ENCODE data around the gene FAM193A. TPM values are rescaled to one million over a fixed set of nuclear protein-coding genes. Genes with fewer than 3 reads are reported as not detected.

Gene FAM193A
- polyA plus RNA-seq, 1 donor (not counting 4 experiments of a cell fraction or from before 2014, with no cell fraction given) = 3.6 TPM

GRCh38 chr4:2507259-2507658 lies 29.2 kb upstream of the FAM193A start:
- dilution Hi-C loops (cut with MboI; ENCODE audit: extremely low pct_ligation_motif_present, low sequenced_read_pairs) = no loop called here
- FAIRE-seq = no peak
- H3K9me3 ChIP-seq (ENCODE audit: control insufficient read depth, low read depth, low read length) = no peaks in the 10 kb centered on the region

DNA sequence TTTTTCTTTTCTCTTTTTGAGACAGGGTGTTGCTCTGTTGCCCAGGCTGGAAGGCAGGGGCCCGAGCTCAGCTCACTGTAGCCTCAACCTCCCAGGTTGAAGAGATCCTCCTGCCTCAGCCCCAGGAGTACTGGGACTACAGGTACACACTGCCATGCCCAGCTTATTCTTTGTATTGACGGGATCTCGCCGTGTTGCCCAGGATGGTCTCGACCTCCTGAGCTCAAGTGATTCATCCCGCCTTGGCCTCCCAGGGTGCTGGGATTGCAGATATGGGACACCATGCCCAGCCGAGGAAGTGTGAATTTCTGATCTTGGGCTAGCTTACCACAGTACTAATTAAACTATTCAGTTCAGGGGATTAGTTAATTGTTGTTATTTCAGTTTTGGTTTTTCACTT lies 28.6 kb upstream of the FAM193A start:
- Histone ChIP-seq H3K9me3 (ENCODE audit: control insufficient read depth, low read depth, low read length) (no peaks in the 10 kb centered on the region), H3K27me3 (ENCODE audit: control insufficient read depth, extremely low read depth, insufficient read depth, low read length) (no peaks in the 10 kb centered on the region), H3K79me2 (ENCODE audit: control insufficient read depth, insufficient read depth, low read length) (peaks cover 38% of the 10 kb centered on the region), H3K4me1 (ENCODE audit: control insufficient read depth, extremely low read depth, insufficient read depth, low read length) (no peaks in the 10 kb centered on the region), H4K20me1 (ENCODE audit: control insufficient read depth, extremely low read depth, insufficient read depth, low read length) (peaks cover 3% of the 10 kb centered on the region), H2AFZ (ENCODE audit: control insufficient read depth, low read length) (no peak overlapping the region), H3K36me3 (ENCODE audit: control insufficient read depth in 2 of 2, extremely low read depth in 1 of 2, insufficient read depth in 2 of 2, low read length in 2 of 2) (peaks cover 31 to 49% of the 10 kb centered on the region in 2 experiments), H3K4me2 (ENCODE audit: control insufficient read depth, extremely low read depth, insufficient read depth, low read depth, low read length) (no peak overlapping the region), H3K9me1 (ENCODE audit: control insufficient read depth, extremely low read depth, insufficient read depth, low read length) (no peaks in the 10 kb centered on the region), H3K27ac (ENCODE audit: control insufficient read depth, insufficient read depth, low read length) (no peak overlapping the region), H3K4me3 (ENCODE audit: control insufficient read depth in 2 of 3, extremely low read depth in 1 of 3, insufficient read depth in 2 of 3, low read depth in 1 of 3, low read length in 3 of 3) (no peak overlapping the region), H3K9ac (ENCODE audit: control insufficient read depth, extremely low read depth, insufficient read depth, low read length) (no peak overlapping the region)
- no peak for DNase-seq (ENCODE audit: low read depth, low spot score)
- FAIRE-seq = no peak
- dilution Hi-C loops (cut with MboI; ENCODE audit: extremely low pct_ligation_motif_present, low sequenced_read_pairs) = no loop called here
- TF ChIP-seq EZH2 (IDR thresholded peaks at IDR 0.05; ENCODE audit: low read length) = no peak
- no peak for TF ChIP-seq CTCF (optimal IDR thresholded peaks at IDR 0.05 in 1 of 3, IDR thresholded peaks at IDR 0.05 in 1 of 3, conservative IDR thresholded peaks at IDR 0.05 in 1 of 3; ENCODE audit: extremely low read depth in 1 of 3, insufficient read depth in 2 of 3, low read length in 3 of 3)

More at GRCh38 chr4:2507259-2507658, 29.2 kb upstream of the FAM193A start:
- no peak overlapping the region for H3K9ac ChIP-seq (ENCODE audit: control insufficient read depth, extremely low read depth, insufficient read depth, low read length)
- no peaks in the 10 kb centered on the region for H3K4me1 ChIP-seq (ENCODE audit: control insufficient read depth, extremely low read depth, insufficient read depth, low read length)
- H3K9me1 ChIP-seq (ENCODE audit: control insufficient read depth, extremely low read depth, insufficient read depth, low read length) = no peaks in the 10 kb centered on the region
- DNase-seq (ENCODE audit: low read depth, low spot score) = no peak
- no peak for TF ChIP-seq CTCF (optimal IDR thresholded peaks at IDR 0.05 in 1 of 3, IDR thresholded peaks at IDR 0.05 in 1 of 3, conservative IDR thresholded peaks at IDR 0.05 in 1 of 3; ENCODE audit: extremely low read depth in 1 of 3, insufficient read depth in 2 of 3, low read length in 3 of 3)
- TF ChIP-seq EZH2 (IDR thresholded peaks at IDR 0.05; ENCODE audit: low read length) = no peak
- peaks cover 30 to 43% of the 10 kb centered on the region in 2 experiments for H3K36me3 ChIP-seq (ENCODE audit: control insufficient read depth in 2 of 2, extremely low read depth in 1 of 2, insufficient read depth in 2 of 2, low read length in 2 of 2)
- no peaks in the 10 kb centered on the region for H3K27me3 ChIP-seq (ENCODE audit: control insufficient read depth, extremely low read depth, insufficient read depth, low read length)
- no peaks in the 10 kb centered on the region for H4K20me1 ChIP-seq (ENCODE audit: control insufficient read depth, extremely low read depth, insufficient read depth, low read length)
- H3K27ac ChIP-seq (ENCODE audit: control insufficient read depth, insufficient read depth, low read length) = no peak overlapping the region
- no peak overlapping the region for H3K4me3 ChIP-seq (ENCODE audit: control insufficient read depth in 2 of 3, extremely low read depth in 1 of 3, insufficient read depth in 2 of 3, low read depth in 1 of 3, low read length in 3 of 3)
- H3K79me2 ChIP-seq (ENCODE audit: control insufficient read depth, insufficient read depth, low read length) = peaks cover 38% of the 10 kb centered on the region
- no peak overlapping the region for H3K4me2 ChIP-seq (ENCODE audit: control insufficient read depth, extremely low read depth, insufficient read depth, low read depth, low read length)
- H2AFZ ChIP-seq (ENCODE audit: control insufficient read depth, low read length) = no peak overlapping the region
